Ovary (tissue), 3 donors: ENCODE data around the gene NDE1.

Experiments
- EP300 ChIP-seq: sonication (generic); formaldehyde crosslinking; IDR thresholded peaks from one replicate; pipeline ENCODE4 v1.6.1; 2017; ENCODE audit warnings: antibody characterized with exemption
- POLR2A ChIP-seq: fragments of 450-650 bp; IDR thresholded peaks from one replicate; pipeline ENCODE4 v1.6.1; 2017; ENCODE audit warnings: antibody characterized with exemption, mild to moderate bottlenecking, moderate library complexity
- TF ChIP-seq, protein P1 (sequence below), 3 donors: fragments of 450-650 bp in 2 of 3; fragments of 200-600 bp in 1 of 3; IDR thresholded peaks; one replicate each; pipeline versions ENCODE4 v1.5.1 to v1.8.0; 2016 to 2022; ENCODE audit warnings: antibody characterized with exemption in 3 of 3, mild to moderate bottlenecking in 1 of 3
- donor health status: DM: no; HTN: no; CAD: no.

DNA sequence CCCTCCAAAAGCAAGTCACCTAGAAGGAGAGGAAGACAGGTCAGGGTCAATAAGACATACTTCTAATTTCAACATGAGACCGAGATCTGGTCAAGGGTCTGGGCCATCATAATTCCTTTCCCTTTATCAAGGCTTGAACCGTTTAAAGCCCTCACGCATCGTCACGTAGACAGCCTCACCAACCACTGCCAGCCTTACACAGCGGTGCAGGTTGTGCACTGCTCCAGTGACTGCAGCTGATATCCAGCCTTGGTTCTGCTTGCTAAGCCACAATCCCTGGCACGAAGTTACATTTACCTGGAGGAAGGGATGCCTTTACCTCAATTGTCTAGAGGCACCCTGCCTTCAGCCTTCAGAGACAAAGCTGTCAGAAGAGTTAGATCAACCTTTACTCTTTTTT, 121.6 kb downstream of the NDE1 start:
- TF ChIP-seq POLR2A (no peak), EP300 (no peak)
- TF ChIP-seq, protein P1, sequence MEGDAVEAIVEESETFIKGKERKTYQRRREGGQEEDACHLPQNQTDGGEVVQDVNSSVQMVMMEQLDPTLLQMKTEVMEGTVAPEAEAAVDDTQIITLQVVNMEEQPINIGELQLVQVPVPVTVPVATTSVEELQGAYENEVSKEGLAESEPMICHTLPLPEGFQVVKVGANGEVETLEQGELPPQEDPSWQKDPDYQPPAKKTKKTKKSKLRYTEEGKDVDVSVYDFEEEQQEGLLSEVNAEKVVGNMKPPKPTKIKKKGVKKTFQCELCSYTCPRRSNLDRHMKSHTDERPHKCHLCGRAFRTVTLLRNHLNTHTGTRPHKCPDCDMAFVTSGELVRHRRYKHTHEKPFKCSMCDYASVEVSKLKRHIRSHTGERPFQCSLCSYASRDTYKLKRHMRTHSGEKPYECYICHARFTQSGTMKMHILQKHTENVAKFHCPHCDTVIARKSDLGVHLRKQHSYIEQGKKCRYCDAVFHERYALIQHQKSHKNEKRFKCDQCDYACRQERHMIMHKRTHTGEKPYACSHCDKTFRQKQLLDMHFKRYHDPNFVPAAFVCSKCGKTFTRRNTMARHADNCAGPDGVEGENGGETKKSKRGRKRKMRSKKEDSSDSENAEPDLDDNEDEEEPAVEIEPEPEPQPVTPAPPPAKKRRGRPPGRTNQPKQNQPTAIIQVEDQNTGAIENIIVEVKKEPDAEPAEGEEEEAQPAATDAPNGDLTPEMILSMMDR (IDR thresholded peaks at IDR 0.05) = no peak
